ENCODE measurements around the gene NSD2. TPM values are rescaled to one million over a fixed set of nuclear protein-coding genes. Genes with fewer than 3 reads are reported as not detected.

The NSD2 gene
- total RNA-seq, 1 donor from 2014 or later, result 212 TPM

- Mint-ChIP-seq H3K36me3 (ENCODE audit: insufficient read depth) (peaks cover 14% of the 10 kb centered on the region), H3K4me1 (ENCODE audit: low read depth) (peaks cover 2% of the 10 kb centered on the region), H3K4me3 (ENCODE audit: low read depth) (no peak overlapping the region), H3K9me3 (ENCODE audit: low read depth) (no peaks in the 10 kb centered on the region), H3K27ac (no peak overlapping the region), H3K27me3 (no peaks in the 10 kb centered on the region)
- DNase-seq (ENCODE audit: low spot score, unreplicated experiment), result no peak
- TF ChIP-seq CTCF (IDR thresholded peaks at IDR 0.05; ENCODE audit: unreplicated experiment), result no peak
Observed at GRCh38 chr4:1922821-1923220, 51.6 kb downstream of the NSD2 start.

GRCh38 chr4:1927675-1928074, 56.5 kb downstream of the NSD2 start:
- Mint-ChIP-seq H3K27ac (peak overlapping the region; percentile 49), H3K4me1 (ENCODE audit: low read depth) (peaks cover 2% of the 10 kb centered on the region), H3K4me3 (ENCODE audit: low read depth) (no peak overlapping the region), H3K9me3 (ENCODE audit: low read depth) (no peaks in the 10 kb centered on the region), H3K36me3 (ENCODE audit: insufficient read depth) (peaks cover 17% of the 10 kb centered on the region), H3K27me3 (no peaks in the 10 kb centered on the region)
- DNase-seq (ENCODE audit: low spot score, unreplicated experiment), result no peak
- TF ChIP-seq CTCF (IDR thresholded peaks at IDR 0.05; ENCODE audit: unreplicated experiment), result no peak

GRCh38 chr4:1928356-1929239, 57.4 kb downstream of the NSD2 start:
- Mint-ChIP-seq H3K9me3 (ENCODE audit: low read depth) (no peaks in the 10 kb centered on the region), H3K4me1 (ENCODE audit: low read depth) (peaks cover 2% of the 10 kb centered on the region), H3K4me3 (ENCODE audit: low read depth) (no peak overlapping the region), H3K27me3 (no peaks in the 10 kb centered on the region), H3K36me3 (ENCODE audit: insufficient read depth) (peaks cover 13% of the 10 kb centered on the region), H3K27ac (peak overlapping the region; percentile 76)
- no peak for DNase-seq (ENCODE audit: low spot score, unreplicated experiment)
- TF ChIP-seq CTCF (IDR thresholded peaks at IDR 0.05; ENCODE audit: unreplicated experiment), result no peak

GRCh38 chr4:1932736-1933135, 61.5 kb downstream of the NSD2 start:
- Mint-ChIP-seq H3K9me3 (ENCODE audit: low read depth) (no peaks in the 10 kb centered on the region), H3K4me1 (ENCODE audit: low read depth) (no peaks in the 10 kb centered on the region), H3K27me3 (no peaks in the 10 kb centered on the region), H3K36me3 (ENCODE audit: insufficient read depth) (peaks cover 15% of the 10 kb centered on the region), H3K4me3 (ENCODE audit: low read depth) (no peak overlapping the region), H3K27ac (no peak overlapping the region)
- DNase-seq (ENCODE audit: low spot score, unreplicated experiment), result no peak
- no peak for TF ChIP-seq CTCF (IDR thresholded peaks at IDR 0.05; ENCODE audit: unreplicated experiment)

- Mint-ChIP-seq H3K4me1 (ENCODE audit: low read depth) (no peaks in the 10 kb centered on the region), H3K27ac (peak overlapping the region; percentile 41), H3K36me3 (ENCODE audit: insufficient read depth) (peaks cover 17% of the 10 kb centered on the region), H3K4me3 (ENCODE audit: low read depth) (no peak overlapping the region), H3K27me3 (no peaks in the 10 kb centered on the region), H3K9me3 (ENCODE audit: low read depth) (no peaks in the 10 kb centered on the region)
- no peak for TF ChIP-seq CTCF (IDR thresholded peaks at IDR 0.05; ENCODE audit: unreplicated experiment)
- no peak for DNase-seq (ENCODE audit: low spot score, unreplicated experiment)
Observed at GRCh38 chr4:1933700-1934099, 62.5 kb downstream of the NSD2 start.

Data from progenitor cell of endocrine pancreas (in vitro differentiated cells).